Stimulated activated CD4-positive, alpha-beta T cell treated with anti-CD3 and anti-CD28 coated beads, Interleukin-12 subunit alpha, Interleukin-12 subunit beta, amount 100 ng/mL, for 4 hours (primary cell): ENCODE results near the gene RIPK4.

Experiments
- DNase-seq: peaks from one replicate; pipeline ENCODE4 v3.0.0-alpha.2; 2020

RIPK4 gene

GRCh38 chr21:41766883-41767605, at the start of gene RIPK4:
RIPK4 (minus strand) TSS chr21:41767052; CDS start chr21:41767041, 11 bp downstream.
- peak; percentile 67 for DNase-seq

GRCh38 chr21:41815652-41816582, 49.1 kb upstream of the RIPK4 start:
- no peak for DNase-seq

- no peak for DNase-seq
Observed at GRCh38 chr21:41813226-41813625, 46.4 kb upstream of the RIPK4 start.

DNA sequence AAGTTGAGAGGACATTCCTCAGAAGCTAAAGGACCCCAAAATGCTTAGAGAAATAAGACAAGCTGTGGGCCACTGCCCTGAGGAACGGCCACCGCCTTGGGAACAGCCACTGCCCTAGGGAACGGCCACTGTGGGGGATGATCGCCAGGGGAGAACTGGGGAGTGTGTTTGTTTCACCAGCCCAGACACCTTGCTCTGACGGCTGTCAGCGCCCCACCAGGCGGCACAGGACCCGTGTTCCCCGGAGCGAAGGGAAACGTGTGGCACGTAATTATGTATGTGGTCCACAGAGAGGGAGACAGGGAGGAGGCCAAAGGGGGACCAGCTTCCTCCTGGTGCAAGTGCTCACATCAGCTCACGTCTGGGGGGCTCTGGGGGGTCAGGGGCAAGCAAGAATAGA, 45.8 kb upstream of the RIPK4 start:
- no peak for DNase-seq

GRCh38 chr21:41810597-41810932, 43.7 kb upstream of the RIPK4 start:
- no peak for DNase-seq

DNA sequence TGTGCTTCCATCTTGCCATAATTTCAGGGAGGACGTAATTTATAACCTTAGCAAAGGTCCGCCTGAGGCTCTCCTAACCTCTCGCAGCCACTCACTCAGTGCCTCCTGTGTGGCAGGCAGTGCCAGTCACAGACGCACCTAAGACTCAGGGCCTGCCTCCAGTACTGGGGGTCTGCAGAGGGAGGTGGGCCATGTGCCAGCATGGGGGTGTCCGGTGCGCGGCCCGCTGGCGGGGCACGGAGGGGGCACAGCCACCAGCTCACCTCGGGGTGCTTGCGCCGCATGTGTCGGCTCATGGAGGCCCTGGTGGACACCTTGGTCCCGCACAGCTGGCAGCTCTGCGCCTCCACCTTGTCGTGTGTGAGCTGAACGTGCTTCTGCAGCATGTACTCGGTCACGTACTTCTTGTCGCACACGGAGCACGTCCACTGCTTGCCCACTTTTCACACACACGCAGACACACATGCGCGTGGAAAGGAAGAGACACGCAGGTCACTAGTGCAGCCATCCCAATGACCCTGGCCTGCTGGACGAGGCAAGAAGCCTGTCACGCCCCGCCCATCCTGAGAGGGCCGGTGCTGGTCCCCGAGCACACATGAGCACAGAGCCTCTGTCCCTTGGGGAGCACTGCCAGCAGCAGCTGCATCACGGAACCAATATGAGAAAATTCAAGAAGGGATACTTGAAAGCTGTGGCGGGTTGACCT, 43.2 kb upstream of the RIPK4 start:
- DNase-seq, result no peak

DNA sequence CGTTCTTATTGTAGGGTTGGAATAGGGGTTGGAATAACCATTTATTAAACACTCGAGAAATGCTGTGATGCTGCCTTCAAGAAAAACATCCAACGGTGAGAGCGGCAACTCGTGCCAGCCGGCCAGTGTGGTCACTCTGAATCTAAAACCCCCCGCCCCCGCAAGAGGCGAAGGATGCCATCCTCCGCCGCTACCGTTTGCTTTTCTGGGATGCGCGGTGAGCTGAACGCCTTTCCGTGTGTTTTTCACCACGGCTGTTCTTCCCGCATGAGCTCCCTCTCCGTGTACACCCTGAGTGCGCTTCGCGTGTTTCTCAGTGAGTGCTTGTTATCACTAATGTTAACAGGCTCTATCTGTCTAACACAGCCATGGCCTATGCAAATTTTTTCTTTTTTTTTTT, 42.0 kb upstream of the RIPK4 start:
- no peak for DNase-seq

DNA sequence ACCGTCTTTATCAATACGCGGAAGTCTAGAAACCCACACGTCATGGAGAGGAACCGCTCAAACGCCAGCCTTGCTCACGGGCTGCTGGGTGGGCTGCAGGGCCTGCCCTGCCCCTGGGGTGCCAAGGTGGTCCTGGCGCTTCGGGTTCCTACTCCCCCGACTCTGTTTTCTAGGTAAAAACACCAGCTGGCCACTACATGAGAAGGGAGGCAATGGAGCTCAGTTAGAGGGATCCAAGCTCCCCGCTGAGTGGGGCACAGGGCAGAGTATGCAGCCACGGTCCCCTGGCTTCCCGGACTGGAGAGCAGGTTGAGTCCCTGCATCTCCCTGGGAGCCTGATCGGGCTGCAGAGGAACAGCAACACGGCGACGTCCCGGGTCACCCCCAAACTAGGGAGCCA, 41.2 kb upstream of the RIPK4 start:
- DNase-seq, result no peak

GRCh38 chr21:41806773-41807172, 39.9 kb upstream of the RIPK4 start:
- no peak for DNase-seq

DNA sequence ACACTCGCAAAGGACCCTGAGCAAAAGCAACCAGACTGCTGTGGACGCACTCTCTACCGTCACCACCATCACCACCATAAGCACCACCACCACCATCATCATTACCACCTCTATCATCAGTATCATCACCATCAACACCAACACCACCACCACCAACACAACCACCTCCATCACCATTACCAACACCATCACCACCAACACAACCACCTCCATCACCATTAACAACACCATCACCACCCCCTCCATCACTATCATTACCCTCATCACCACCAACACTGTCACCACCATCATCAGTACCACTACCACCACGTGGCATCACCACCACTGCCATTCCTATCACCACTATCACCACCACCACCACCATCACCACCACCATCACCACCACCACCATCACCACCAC, 38.8 kb upstream of the RIPK4 start:
- DNase-seq, result no peak

GRCh38 chr21:41805038-41805437, 38.2 kb upstream of the RIPK4 start:
- no peak for DNase-seq

GRCh38 chr21:41804381-41804780, 37.5 kb upstream of the RIPK4 start:
- no peak for DNase-seq

DNA sequence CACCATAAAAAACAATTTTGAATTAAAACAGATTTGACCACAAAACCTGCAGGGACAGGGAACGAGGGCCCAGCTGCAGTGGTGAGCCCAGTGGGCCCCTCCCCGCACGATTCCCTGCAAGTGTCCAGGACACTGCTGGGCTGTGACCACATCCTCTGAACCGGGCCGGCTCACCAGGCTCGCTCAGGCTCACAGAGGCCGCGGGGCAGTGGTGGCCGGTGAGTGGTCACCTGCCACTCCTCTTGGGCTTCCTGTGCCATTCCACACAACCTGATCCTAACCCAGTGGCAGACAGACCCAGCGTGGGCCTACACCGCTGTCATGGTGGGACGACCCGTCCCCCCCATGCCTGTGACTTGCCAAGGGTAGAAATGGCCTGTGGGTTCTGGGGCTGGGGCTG, 36.5 kb upstream of the RIPK4 start:
- DNase-seq, result no peak

GRCh38 chr21:41802684-41803083, 35.8 kb upstream of the RIPK4 start:
- no peak for DNase-seq

DNA sequence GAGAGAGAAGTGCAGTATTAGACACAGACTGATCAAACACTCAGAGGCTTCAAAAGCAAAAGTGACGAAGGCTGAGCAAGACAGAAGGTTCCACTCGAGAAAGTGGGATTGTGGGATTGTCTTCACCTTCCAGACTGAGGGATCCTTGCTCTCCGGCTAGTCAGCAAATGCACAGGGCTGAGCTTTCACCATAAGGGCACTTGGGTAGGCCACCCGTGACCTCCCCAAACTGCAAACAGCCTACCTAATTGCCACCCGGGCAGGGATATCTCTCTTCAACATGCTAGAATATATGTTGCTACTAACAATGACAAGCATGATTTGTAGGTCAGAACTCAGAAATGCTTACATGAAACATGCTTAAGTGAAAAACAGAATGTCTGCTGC, 35.3 kb upstream of the RIPK4 start:
- DNase-seq, result no peak

DNA sequence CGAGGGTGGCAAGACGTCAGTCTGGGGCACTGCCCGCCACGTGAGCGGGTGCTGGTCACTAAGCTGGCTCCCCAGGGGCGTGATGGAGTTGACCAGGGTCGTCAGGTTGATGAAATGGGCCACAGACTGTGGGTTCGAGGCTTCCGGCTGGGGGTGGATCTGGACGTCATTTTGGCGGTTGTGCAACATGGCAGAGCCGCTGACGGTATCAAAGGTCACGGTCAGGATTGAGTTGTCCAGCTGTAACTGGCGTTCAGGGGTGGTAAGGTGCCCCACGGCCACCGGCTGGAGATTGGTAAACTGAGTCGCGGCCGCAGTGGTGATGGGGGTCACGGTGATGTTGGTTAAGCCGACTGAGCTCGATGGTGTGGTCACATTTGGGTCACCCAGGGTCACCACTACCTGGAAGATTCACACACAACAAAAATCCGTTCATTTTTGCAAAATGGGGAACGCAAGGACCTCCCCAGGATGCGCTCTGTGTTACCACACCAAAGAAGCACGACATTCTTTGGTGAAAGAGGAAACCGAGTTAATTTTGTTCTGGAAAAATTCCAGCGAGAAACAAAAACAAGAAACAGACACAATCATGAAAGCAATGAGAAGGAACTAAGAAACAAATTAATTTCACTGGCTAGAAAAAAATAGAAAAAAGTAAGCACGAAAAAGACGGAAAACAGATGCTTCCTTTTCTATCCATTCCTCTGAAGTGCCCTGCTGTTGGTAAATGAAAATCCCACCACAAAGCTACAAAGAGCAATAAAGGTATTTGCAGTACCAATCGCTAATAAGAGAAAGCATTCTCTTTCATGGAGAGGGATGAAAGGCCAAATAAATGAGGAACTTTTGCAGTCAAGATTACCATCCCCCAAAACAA, 34.7 kb upstream of the RIPK4 start:
- no peak for DNase-seq

- no peak for DNase-seq
Observed at GRCh38 chr21:41800425-41801320, 33.8 kb upstream of the RIPK4 start.

DNA sequence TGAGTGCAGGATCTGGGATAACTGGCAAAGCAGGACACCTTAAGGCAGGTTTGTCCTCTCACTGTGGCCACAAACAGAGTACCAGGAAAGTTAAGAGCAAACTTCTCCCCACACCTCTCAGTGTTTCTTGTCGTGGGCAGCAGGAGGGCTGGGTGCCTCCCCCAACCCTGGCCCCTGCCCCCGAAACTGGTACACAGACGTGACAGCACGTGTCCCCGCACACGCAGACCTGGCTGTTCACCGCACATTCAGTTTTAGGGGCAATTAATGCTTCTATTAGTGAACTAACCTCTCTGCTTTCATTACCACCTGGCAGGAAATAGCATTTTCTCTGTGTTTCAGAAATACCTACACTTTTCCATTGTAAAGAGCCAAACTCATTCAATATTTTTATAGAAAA, 32.9 kb upstream of the RIPK4 start:
- DNase-seq, result no peak

DNA sequence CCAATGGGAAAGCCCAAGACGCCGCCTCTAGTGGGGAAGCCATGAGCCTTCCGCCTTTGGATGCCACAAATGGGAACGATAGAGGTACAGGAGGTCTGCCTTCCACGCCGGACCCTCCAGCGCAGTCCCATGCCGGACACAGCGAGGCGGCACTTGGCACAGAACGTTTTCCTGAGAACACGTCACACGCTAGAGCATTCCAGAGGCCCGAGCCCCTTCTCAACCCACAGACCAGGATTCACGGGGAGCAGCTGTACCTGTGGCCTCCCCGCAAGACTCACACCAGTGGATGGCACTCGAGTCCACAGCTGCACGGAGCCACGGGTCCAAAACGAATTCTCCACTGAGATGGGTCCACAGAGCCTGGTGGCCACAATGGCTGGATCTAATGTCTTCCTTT, 31.5 kb upstream of the RIPK4 start:
- no peak for DNase-seq

- no peak for DNase-seq
Observed at GRCh38 chr21:41796476-41797080, 29.7 kb upstream of the RIPK4 start.

DNA sequence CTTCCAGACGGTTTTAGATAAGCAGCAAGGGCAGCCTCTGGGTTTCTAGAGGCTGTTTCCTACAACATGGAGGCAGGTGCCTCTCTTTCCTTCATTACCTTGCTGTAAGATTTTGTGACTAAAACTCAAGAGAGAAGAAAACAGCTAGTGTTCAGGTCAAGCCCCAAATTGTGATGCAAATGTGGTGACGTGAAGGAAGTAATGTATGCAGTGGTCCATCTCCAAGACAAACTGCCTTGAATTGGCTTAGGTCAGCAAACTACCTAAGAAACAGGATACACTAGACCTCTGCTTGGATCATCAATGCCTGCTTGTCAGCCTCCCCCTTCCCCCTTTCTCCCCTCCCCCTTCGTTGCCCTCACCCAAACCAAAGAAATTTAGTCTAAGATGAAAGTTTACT, 28.9 kb upstream of the RIPK4 start:
- DNase-seq, result no peak
